ENCODE data around the gene TTC34. TPM values are rescaled to one million over a fixed set of nuclear protein-coding genes. Genes with fewer than 3 reads are reported as not detected.

The TTC34 gene
- total RNA-seq, 3 donors from 2014 or later = 0.16 to 0.88 (median 0.66) TPM

- peaks cover 0 to 90% of the 10 kb centered on the region in 2 donors for H3K27me3 ChIP-seq
- no peak overlapping the region for H3K4me3 ChIP-seq
- intact Hi-C loops (cut with DNase I; ENCODE audit: low total_unique reads) = no loop called here
- H3K27ac ChIP-seq = no peak overlapping the region
- H3K36me3 ChIP-seq = no peaks in the 10 kb centered on the region
- no peak for DNase-seq (ENCODE audit: low spot score in 2 of 2)
- H3K4me1 ChIP-seq = no peaks in the 10 kb centered on the region
- TF ChIP-seq CTCF (IDR thresholded peaks at IDR 0.05) (no peak), POLR2A (IDR thresholded peaks at IDR 0.05) (no peak), POLR2AphosphoS5 (IDR thresholded peaks at IDR 0.05) (no peak)
- H3K9me3 ChIP-seq = peaks cover 15 to 20% of the 10 kb centered on the region in 2 donors
These were observed 10.0 kb upstream of the TTC34 start for GRCh38 chr1:2811533-2811918.

DNA sequence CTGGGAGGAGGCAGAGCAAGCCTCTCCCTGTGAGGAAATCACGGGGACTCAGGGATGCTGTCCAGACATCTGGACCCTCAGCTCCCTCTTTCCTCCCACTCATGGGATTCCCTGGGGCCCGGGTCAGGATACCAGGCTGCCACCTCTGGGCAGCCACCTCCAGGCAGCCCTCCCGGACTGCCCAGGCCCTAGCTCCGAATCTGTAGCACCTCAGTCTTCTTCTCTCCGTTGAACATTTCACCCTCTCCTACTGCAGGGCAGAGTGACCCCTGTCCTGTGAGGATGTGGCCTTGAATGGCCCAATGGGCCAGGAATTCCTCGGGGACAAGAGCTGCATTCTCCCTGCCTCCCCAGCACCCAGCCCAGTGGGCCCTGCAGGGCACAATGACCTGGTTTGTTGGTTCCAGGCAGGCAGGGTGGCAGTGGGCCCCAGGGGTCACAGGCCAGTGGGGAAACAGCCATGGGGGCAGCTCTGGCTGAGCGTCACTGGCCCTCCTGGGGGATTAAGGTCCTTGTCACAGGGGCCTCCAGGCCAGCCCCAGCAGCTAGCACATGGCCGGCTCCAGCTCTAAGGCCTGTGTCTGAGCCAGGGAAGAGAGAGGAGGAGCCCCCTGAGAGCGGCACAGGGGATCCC lies 9.5 kb upstream of the TTC34 start:
- H3K36me3 ChIP-seq = no peaks in the 10 kb centered on the region
- H3K4me3 ChIP-seq = no peak overlapping the region
- TF ChIP-seq POLR2AphosphoS5 (IDR thresholded peaks at IDR 0.05) = no peak
- TF ChIP-seq CTCF (IDR thresholded peaks at IDR 0.05) = no peak
- TF ChIP-seq POLR2A (IDR thresholded peaks at IDR 0.05) = no peak
- no peaks in the 10 kb centered on the region for H3K4me1 ChIP-seq
- peaks cover 15 to 20% of the 10 kb centered on the region in 2 donors for H3K9me3 ChIP-seq
- H3K27me3 ChIP-seq = peaks cover 0 to 91% of the 10 kb centered on the region in 2 donors
- intact Hi-C loops (cut with DNase I; ENCODE audit: low total_unique reads) = no loop called here
- H3K27ac ChIP-seq = no peak overlapping the region
- DNase-seq (ENCODE audit: low spot score in 2 of 2) = no peak

DNA sequence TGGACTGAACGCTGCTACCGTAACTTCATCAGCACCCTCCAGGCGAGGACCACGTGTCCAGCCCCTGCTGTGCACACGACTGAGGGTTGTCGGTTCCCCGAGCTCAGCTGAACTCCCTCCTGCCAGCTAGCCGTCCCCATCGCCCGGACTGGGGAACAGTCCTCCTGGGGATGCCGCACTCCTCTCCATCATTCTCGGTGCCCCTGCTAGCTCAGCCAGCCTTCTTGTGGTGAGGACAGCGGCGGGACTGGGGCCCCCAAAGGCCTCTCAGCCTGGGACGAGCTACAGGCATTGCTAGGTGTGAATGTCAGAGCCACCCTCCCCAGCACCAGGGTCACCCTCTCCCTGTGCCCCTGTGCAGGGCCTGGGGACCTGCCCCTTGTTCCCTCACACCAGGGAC lies 8.8 kb upstream of the TTC34 start:
- TF ChIP-seq POLR2AphosphoS5 (IDR thresholded peaks at IDR 0.05) (no peak), POLR2A (IDR thresholded peaks at IDR 0.05) (no peak), CTCF (IDR thresholded peaks at IDR 0.05) (no peak)
- no peak overlapping the region for H3K27ac ChIP-seq
- H3K27me3 ChIP-seq = peaks cover 0 to 93% of the 10 kb centered on the region in 2 donors
- DNase-seq (ENCODE audit: low spot score in 2 of 2) = no peak
- no peak overlapping the region for H3K4me3 ChIP-seq
- no peaks in the 10 kb centered on the region for H3K4me1 ChIP-seq
- no peaks in the 10 kb centered on the region for H3K36me3 ChIP-seq
- H3K9me3 ChIP-seq = peaks cover 15 to 20% of the 10 kb centered on the region in 2 donors
- intact Hi-C loops (cut with DNase I; ENCODE audit: low total_unique reads) = no loop called here

DNA sequence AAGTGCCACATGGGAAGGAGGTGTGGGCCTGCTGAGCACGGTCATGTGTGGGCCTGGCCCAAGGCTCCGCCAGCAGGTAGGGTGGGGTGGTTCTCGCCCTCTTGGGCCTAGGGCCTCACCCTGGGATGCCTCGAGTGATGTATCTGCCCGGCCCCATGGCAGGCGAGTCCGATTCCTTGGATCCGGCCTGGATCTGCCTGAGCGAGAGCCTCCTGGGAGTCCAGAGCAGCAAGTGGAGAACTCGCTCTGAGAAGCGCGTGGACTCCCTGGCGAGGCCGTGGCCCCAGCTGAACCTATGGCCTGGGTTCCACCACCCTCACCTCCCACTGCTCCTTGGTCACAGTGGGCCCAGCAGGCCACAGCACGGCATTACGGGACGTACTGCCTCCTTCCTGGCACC lies 8.2 kb upstream of the TTC34 start:
- Histone ChIP-seq H3K36me3 (no peaks in the 10 kb centered on the region), H3K4me3 (no peak overlapping the region), H3K4me1 (no peaks in the 10 kb centered on the region), H3K27ac (no peak overlapping the region), H3K9me3 (peaks cover 15 to 20% of the 10 kb centered on the region in 2 donors), H3K27me3 (peaks cover 0 to 93% of the 10 kb centered on the region in 2 donors)
- no peak for TF ChIP-seq POLR2AphosphoS5 (IDR thresholded peaks at IDR 0.05)
- TF ChIP-seq CTCF (IDR thresholded peaks at IDR 0.05) = no peak
- no peak for TF ChIP-seq POLR2A (IDR thresholded peaks at IDR 0.05)
- intact Hi-C loops (cut with DNase I; ENCODE audit: low total_unique reads) = loop anchor here (5.0 kb wide), 1 partner anchor 207 kb away; no protein-coding TSS in a partner anchor
- DNase-seq (ENCODE audit: low spot score in 2 of 2) = no peak

- peaks cover 0 to 94% of the 10 kb centered on the region in 2 donors for H3K27me3 ChIP-seq
- no peak overlapping the region for H3K27ac ChIP-seq
- intact Hi-C loops (cut with DNase I; ENCODE audit: low total_unique reads) = loop anchor here (5.0 kb wide), 1 partner anchor 207 kb away; no protein-coding TSS in a partner anchor
- no peak for DNase-seq (ENCODE audit: low spot score in 2 of 2)
- TF ChIP-seq CTCF (IDR thresholded peaks at IDR 0.05) = no peak
- no peak for TF ChIP-seq POLR2AphosphoS5 (IDR thresholded peaks at IDR 0.05)
- no peak for TF ChIP-seq POLR2A (IDR thresholded peaks at IDR 0.05)
- no peak overlapping the region for H3K4me3 ChIP-seq
- H3K9me3 ChIP-seq = peaks cover 15 to 20% of the 10 kb centered on the region in 2 donors
- H3K36me3 ChIP-seq = no peaks in the 10 kb centered on the region
- H3K4me1 ChIP-seq = no peaks in the 10 kb centered on the region
These were observed 7.5 kb upstream of the TTC34 start for GRCh38 chr1:2808831-2809605.
